Measurements from ENCODE around the gene DCC. TPM values are rescaled to one million over a fixed set of nuclear protein-coding genes. Genes with fewer than 3 reads are reported as not detected.

The DCC gene
- polyA plus RNA-seq, 1 donor (not counting 4 experiments of a cell fraction or from before 2014, with no cell fraction given) = not detected

DNA sequence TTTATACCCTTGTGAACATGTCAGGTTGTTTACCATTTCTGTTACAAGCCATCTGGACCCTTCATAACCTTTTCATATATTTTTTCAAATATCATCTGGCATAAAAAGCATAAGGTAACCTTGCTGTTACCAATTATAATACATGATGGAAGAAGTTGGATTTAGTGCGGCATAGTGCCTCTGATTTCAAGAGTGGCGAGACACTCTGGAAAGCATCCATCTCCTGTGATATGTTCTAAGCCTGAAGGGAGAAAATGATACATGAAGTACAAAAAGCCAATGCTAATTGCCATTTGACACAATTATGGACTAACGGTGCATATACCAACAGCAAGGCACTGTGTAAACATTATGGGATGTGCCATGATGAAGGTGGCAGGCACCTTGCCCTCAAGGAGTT, 75.1 kb downstream of the DCC start:
- Histone ChIP-seq H3K9me3 (ENCODE audit: control insufficient read depth, low read depth, low read length) (peaks cover 2% of the 10 kb centered on the region), H3K4me3 (ENCODE audit: control insufficient read depth in 2 of 3, extremely low read depth in 1 of 3, insufficient read depth in 2 of 3, low read depth in 1 of 3, low read length in 3 of 3) (no peak overlapping the region), H3K27me3 (ENCODE audit: control insufficient read depth, extremely low read depth, insufficient read depth, low read length) (no peaks in the 10 kb centered on the region), H3K79me2 (ENCODE audit: control insufficient read depth, insufficient read depth, low read length) (no peaks in the 10 kb centered on the region), H3K4me1 (ENCODE audit: control insufficient read depth, extremely low read depth, insufficient read depth, low read length) (no peaks in the 10 kb centered on the region), H3K9me1 (ENCODE audit: control insufficient read depth, extremely low read depth, insufficient read depth, low read length) (no peaks in the 10 kb centered on the region), H3K27ac (ENCODE audit: control insufficient read depth, insufficient read depth, low read length) (no peak overlapping the region), H3K36me3 (ENCODE audit: control insufficient read depth in 2 of 2, extremely low read depth in 1 of 2, insufficient read depth in 2 of 2, low read length in 2 of 2) (no peaks in the 10 kb centered on the region), H4K20me1 (ENCODE audit: control insufficient read depth, extremely low read depth, insufficient read depth, low read length) (no peaks in the 10 kb centered on the region), H2AFZ (ENCODE audit: control insufficient read depth, low read length) (no peak overlapping the region), H3K9ac (ENCODE audit: control insufficient read depth, extremely low read depth, insufficient read depth, low read length) (no peak overlapping the region), H3K4me2 (ENCODE audit: control insufficient read depth, extremely low read depth, insufficient read depth, low read depth, low read length) (no peak overlapping the region)
- DNase-seq (ENCODE audit: low read depth, low spot score) = no peak
- FAIRE-seq = no peak
- TF ChIP-seq, protein P1, sequence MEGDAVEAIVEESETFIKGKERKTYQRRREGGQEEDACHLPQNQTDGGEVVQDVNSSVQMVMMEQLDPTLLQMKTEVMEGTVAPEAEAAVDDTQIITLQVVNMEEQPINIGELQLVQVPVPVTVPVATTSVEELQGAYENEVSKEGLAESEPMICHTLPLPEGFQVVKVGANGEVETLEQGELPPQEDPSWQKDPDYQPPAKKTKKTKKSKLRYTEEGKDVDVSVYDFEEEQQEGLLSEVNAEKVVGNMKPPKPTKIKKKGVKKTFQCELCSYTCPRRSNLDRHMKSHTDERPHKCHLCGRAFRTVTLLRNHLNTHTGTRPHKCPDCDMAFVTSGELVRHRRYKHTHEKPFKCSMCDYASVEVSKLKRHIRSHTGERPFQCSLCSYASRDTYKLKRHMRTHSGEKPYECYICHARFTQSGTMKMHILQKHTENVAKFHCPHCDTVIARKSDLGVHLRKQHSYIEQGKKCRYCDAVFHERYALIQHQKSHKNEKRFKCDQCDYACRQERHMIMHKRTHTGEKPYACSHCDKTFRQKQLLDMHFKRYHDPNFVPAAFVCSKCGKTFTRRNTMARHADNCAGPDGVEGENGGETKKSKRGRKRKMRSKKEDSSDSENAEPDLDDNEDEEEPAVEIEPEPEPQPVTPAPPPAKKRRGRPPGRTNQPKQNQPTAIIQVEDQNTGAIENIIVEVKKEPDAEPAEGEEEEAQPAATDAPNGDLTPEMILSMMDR (optimal IDR thresholded peaks at IDR 0.05 in 1 of 3, IDR thresholded peaks at IDR 0.05 in 1 of 3, conservative IDR thresholded peaks at IDR 0.05 in 1 of 3; ENCODE audit: extremely low read depth in 1 of 3, insufficient read depth in 2 of 3, low read length in 3 of 3) = no peak
- no peak for TF ChIP-seq EZH2 (IDR thresholded peaks at IDR 0.05; ENCODE audit: low read length)
- dilution Hi-C loops (cut with MboI; ENCODE audit: extremely low pct_ligation_motif_present, low sequenced_read_pairs) = no loop called here

DNA sequence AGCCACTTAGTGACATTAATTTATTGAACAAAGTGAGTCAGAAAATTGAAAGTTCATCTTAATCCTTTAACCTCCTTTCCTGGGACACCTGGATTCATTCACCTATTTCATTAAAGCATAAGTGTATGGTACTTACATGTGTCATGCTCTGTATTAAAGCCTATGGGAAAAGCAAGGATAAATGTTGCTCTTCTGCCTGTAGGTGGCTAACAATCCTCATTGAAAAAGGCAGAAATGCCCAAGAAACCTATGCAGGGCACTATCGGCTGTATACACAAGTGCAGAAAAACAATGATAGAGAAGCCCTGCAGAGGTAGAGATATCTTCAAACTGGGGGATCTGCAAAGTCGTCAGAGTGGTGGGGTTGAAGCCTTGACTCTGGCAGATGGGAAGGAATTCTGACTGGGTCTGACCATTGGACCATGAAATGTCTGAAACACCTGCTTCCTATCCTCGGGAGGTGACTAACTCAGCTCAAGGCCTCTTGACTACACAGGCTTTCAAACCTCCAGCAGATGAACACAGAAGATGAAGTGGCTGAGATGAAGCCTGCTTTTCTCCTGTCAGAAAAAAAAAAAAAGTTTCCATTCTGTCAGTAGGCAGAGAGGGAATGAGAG, 83.1 kb downstream of the DCC start:
- H3K9me1 ChIP-seq (ENCODE audit: control insufficient read depth, extremely low read depth, insufficient read depth, low read length) = no peaks in the 10 kb centered on the region
- no peaks in the 10 kb centered on the region for H4K20me1 ChIP-seq (ENCODE audit: control insufficient read depth, extremely low read depth, insufficient read depth, low read length)
- H3K4me2 ChIP-seq (ENCODE audit: control insufficient read depth, extremely low read depth, insufficient read depth, low read depth, low read length) = no peak overlapping the region
- no peaks in the 10 kb centered on the region for H3K4me1 ChIP-seq (ENCODE audit: control insufficient read depth, extremely low read depth, insufficient read depth, low read length)
- no peaks in the 10 kb centered on the region for H3K9me3 ChIP-seq (ENCODE audit: control insufficient read depth, low read depth, low read length)
- H3K27me3 ChIP-seq (ENCODE audit: control insufficient read depth, extremely low read depth, insufficient read depth, low read length) = no peaks in the 10 kb centered on the region
- H2AFZ ChIP-seq (ENCODE audit: control insufficient read depth, low read length) = no peak overlapping the region
- H3K36me3 ChIP-seq (ENCODE audit: control insufficient read depth in 2 of 2, extremely low read depth in 1 of 2, insufficient read depth in 2 of 2, low read length in 2 of 2) = no peaks in the 10 kb centered on the region
- no peak for FAIRE-seq
- H3K9ac ChIP-seq (ENCODE audit: control insufficient read depth, extremely low read depth, insufficient read depth, low read length) = no peak overlapping the region
- H3K27ac ChIP-seq (ENCODE audit: control insufficient read depth, insufficient read depth, low read length) = no peak overlapping the region
- TF ChIP-seq EZH2 (IDR thresholded peaks at IDR 0.05; ENCODE audit: low read length) = no peak
- TF ChIP-seq, protein P1 (optimal IDR thresholded peaks at IDR 0.05 in 1 of 3, IDR thresholded peaks at IDR 0.05 in 1 of 3, conservative IDR thresholded peaks at IDR 0.05 in 1 of 3; ENCODE audit: extremely low read depth in 1 of 3, insufficient read depth in 2 of 3, low read length in 3 of 3) = no peak
- H3K79me2 ChIP-seq (ENCODE audit: control insufficient read depth, insufficient read depth, low read length) = no peaks in the 10 kb centered on the region
- H3K4me3 ChIP-seq (ENCODE audit: control insufficient read depth in 2 of 3, extremely low read depth in 1 of 3, insufficient read depth in 2 of 3, low read depth in 1 of 3, low read length in 3 of 3) = no peak overlapping the region
- dilution Hi-C loops (cut with MboI; ENCODE audit: extremely low pct_ligation_motif_present, low sequenced_read_pairs) = no loop called here
- no peak for DNase-seq (ENCODE audit: low read depth, low spot score)

Measured in keratinocyte (primary cell).